Inflammatory macrophage treated with lipopolysaccharide for 4 hours (primary cell): ENCODE data around the gene SIRPG.
"Not testable (repeated sequence)": the region's sequence is repeated elsewhere in the genome, so short reads cannot be mapped to it uniquely, and the experiment has no call there.

Experiments
- DNase-seq: peaks from one replicate; pipeline ENCODE4 v3.0.0-alpha.2; 2020

SIRPG gene

DNA sequence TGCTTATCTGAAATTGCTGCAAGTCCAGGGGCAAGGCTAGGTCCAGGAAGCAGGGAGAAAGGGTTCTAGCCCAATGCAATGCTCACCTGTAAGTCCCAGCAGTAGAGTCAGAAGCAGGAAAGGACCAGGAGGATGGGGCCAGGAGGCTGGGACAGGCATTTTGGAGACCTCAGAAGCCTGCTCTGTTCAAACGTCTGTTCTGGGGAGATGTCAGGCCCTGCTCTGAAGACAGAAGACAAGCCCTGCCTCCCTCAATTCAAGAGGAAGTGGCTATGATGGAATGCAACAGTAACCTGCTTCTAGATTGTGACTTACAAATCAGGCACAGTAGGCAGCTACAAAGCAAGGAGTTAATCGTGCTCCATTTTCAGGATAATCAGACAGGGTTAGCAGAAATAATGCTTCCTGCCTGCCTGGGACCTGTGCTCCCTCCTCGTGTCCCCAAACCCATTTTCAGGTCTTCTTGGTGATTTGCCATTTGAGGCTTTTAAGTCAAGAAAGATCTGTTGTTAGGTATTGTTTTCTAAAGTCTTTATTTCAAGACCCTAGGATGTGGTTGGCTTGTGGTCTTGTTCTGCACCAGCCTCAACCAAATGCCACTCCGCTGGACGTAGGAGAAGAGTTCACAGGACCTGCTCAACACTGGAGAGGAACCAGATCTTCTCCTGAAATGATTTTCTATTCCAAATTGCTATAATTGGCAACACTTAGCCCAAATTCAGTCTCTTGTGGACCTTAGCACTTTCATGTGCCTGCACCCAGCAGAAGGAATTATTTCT is at the start of gene SIRPG:
SIRPG (minus strand) TSS at position 224 of the 779 bp plus-strand sequence; CDS start at position 159, 65 bp downstream.
- no peak for DNase-seq

- not testable (repeated sequence) for DNase-seq
Measured at GRCh38 chr20:1706887-1707286, 49.3 kb upstream of the SIRPG start.

DNA sequence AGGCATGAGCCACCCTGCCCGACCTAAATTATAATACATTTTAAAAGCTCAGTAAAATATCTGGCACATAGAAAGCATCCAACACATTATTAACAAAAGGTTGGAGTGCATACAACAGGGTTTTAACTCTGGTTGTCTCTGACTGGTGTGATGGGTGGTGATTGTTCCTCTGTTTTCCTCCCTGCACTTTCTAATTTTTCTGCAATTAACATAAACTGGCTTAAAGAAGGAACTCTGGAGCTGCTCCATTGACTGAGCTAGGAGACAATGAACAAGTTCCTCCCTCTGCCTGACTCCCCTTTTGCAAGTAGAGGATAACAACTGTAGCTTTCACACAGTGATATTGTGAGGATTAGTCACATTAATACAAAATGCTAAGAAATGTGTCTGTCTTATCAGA is 48.5 kb upstream of the SIRPG start:
- DNase-seq, result no peak

DNA sequence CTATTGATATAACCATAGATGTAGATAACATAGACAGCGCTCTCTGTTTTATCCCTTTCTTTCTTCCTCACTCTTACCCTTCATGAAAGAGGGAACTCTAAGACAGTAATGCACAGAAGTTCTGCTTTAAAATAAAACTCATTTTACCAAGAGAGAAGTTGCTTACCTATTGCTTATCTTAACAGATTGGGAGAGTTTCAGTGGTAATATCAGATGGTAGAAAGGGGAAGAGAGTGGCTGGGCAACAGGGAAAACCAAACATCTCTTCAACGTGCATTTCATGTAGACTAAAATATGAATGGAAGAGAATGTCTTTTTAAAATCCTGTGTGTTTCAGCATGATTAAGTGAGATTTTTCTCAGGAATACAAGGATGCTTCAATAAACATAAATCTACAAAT is 45.3 kb upstream of the SIRPG start:
- no peak for DNase-seq

DNA sequence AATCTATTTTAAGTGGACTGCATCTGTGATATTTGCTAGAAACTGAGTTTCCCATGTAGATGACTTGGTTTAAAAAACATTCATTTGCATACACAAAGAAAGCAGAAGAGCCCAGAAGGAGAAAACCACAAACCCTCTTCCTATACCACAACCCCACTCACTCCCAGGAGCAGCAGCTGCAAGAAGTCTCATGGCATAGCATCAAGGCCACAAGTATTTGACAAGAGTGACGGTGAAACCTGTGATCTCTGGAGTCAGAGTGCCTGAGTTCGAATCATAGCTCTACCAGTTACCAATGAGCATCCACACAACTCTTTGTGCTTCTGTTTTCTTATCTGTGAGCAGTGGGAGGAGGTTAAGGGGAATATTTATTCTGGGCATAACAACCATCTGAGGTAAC is 44.7 kb upstream of the SIRPG start:
- DNase-seq, result peak; percentile 91

- DNase-seq, result no peak
Measured at GRCh38 chr20:1700990-1701389, 43.4 kb upstream of the SIRPG start.

- no peak for DNase-seq
Measured at GRCh38 chr20:1697592-1697991, 40.0 kb upstream of the SIRPG start.

- DNase-seq, result no peak
Measured at GRCh38 chr20:1696521-1697209, 39.1 kb upstream of the SIRPG start.

DNA sequence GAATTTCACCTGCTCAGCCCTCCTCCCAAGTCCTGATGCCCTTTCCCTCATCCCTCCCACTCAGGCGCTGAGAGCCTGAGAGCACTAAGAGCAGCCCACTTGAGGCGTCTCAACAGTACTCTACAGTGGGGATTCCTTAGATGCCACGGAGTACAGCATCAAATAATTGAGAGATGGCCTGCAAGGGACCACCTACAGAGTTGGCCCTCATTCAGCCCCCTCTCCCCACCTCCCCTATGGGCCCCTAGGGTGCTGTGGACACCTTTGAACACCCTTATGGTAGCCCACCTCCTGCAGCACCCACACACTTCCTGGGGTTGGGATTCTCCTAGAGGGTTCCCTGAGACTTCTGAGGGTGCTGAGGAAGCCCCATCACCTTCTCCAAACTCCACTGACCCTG is 37.1 kb upstream of the SIRPG start:
- no peak for DNase-seq

DNA sequence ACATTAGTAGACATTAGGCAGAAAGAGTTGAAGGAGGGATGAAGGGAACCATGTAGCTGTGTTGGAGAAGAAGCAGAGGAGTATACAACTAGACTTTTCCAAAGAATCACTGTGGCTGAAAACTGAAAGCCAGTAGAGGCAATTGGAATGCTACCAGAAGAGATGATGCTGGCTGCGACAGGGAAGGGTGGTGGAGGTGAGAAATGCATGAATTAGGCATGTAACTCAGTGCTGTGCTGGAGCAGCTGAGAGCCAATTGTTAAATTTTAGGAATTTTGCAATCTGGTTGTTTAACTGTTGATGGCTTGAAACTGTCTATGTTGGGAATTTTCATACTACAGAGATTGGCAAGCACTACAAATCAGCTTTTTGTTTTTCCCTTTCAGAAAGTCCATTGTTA is 35.8 kb upstream of the SIRPG start:
- no peak for DNase-seq

- no peak for DNase-seq
Measured at GRCh38 chr20:1689721-1690120, 32.1 kb upstream of the SIRPG start.

GRCh38 chr20:1688886-1689538 is 31.4 kb upstream of the SIRPG start:
- DNase-seq, result no peak

GRCh38 chr20:1687053-1687452 is 29.5 kb upstream of the SIRPG start:
- DNase-seq, result no peak

DNA sequence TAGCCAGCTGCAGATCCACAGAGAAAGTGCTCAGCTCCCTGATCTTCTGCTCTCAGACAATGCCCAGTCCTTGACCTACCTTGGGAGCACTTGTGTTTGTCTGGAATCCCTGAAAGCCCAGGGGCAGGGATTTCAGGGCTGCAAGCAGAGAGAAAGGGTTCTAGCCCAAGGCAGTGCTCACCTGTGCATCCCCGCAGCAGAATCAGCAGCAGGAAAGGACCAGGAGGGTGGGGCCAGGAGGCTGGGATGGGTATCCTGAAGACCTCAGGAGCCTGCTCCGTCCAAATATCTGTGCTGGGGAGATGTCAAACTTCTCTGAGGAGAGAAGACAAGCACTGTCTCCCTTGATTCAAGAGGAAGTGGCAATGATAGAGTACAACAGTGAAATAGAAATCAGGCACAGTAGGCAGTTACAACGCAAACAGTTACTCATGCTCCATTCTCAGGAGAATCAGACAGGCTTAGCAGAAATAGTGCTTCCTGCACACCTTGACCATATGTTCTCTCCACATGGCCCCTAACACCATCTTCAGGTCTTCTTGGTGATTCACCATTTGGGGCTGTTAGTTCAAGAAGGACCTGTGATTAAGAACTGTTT is 28.7 kb upstream of the SIRPG start:
- no peak for DNase-seq

DNA sequence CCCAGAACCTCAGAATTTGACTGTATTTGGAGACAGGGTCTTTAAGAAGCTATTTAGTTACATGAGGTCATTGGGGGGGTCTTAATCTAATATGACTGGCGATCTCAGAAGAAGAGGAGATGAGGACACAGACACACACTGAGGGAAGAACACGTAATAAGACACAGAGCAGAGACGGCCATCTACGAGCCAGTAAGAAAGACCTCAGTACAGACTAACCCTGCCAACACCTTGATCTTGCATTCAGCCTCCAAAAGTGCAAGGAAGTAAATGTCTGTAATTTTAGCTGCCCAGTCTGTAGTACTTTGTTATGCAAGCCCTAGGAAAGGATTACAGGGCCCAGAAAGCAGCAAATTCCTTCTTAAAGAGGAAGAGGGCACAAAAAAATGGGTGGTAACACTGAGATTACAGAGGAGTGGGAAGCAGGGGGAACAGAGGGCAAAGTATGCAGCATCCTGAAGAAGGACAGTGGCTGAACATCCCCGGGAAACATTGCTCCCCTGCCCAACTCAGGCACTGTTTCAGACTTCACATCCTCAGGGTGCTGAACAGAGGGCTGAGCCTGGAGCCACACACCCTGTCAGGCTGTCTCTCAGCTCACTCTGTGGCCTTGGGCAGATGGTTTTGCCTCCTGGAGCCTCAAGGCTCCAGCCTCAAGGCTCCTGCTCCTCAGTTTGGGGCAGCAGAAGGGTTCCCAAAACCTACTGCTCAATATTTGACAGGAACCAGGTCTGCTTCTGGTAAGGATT is 27.9 kb upstream of the SIRPG start:
- no peak for DNase-seq

GRCh38 chr20:1684872-1685271 is 27.3 kb upstream of the SIRPG start:
- no peak for DNase-seq

DNA sequence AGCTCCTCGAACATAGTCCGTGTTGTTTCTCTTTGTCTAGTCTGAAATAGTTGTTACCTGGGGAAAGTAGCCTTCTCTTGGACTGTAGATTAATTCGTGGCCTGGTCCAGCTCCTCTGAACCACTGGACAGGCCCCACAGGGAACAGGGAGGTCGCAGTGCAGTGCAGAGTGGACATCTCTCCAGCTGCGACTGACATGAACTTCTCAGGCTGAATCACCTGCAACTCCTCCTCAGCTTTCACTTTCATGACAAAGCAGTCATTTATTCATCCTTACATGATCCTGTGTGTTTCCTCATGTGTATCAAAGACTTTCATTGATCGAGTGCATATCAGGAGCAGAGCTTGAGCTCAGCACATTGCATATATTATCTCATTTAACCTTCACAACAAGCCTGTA is 19.1 kb upstream of the SIRPG start:
- DNase-seq, result no peak

GRCh38 chr20:1674990-1675780 is 17.6 kb upstream of the SIRPG start:
- no peak for DNase-seq

DNA sequence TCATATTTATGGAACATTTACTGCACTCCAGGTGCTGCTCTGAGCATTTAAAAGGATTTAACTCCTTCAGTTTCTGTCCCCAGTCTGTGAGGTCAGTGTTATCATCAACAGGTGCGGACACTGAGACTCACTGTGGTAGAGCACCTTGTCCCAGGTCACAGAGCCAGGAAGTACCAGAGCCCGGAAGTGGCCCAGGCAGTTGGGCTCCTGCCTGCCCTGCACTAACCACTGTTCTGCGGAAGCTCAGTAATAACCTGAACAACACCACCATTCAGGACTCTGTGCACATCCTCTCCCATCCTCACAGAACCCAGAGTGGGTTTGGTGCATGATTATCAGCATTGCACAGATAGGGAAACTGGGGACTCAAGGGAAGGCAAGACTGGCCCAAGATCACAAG is 16.8 kb upstream of the SIRPG start:
- DNase-seq, result no peak

DNA sequence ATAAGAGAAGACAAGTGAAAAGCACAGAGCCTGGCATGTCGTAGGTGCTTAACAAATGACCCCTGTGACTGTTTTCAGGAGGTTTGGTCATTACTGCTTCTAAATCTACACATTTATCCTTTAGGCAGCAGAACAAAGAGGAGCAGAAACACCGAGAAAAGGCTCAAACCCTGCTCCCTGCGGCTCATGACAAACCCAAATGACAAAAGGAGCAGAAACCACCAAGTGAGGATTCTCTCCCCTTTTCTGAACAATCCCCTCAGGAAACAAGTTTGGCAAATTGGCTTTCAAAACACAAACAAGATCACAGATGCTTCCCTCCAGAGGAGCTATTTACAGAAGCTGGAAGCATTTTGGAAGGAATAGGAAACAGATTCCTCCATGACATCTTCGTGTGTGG is 15.8 kb upstream of the SIRPG start:
- no peak for DNase-seq

- no peak for DNase-seq
Measured at GRCh38 chr20:1672728-1673127, 15.1 kb upstream of the SIRPG start.
